SK-N-SH (cell line): ENCODE data around the gene TMEM131. TPM values are rescaled to one million over a fixed set of nuclear protein-coding genes. Genes with fewer than 3 reads are reported as not detected.
A peak's percentile ranks its signal among the peaks of the same experiment; 100 is the strongest.

Experiments used
- CTCF ChIA-PET: fragments of 300-600, 350-600 bp; formaldehyde crosslinking; extraction: SDS; loops from one replicate; lab custom pipeline; 2021; lab: Yijun Ruan, JAX
- POLR2A ChIA-PET: fragments of 350-600 bp; sonication (Branson Sonifier 250); formaldehyde crosslinking; extraction: SDS; loops from one replicate; lab custom pipeline; 2020; ENCODE audit warnings: antibody characterized with exemption, inconsistent platforms; lab: Yijun Ruan, JAX
- DNase-seq: peaks from one replicate; pipeline ENCODE4 v3.0.0; 2012
- H2AFZ ChIP-seq: fragments of 200-600 bp; sonication (generic); 2 replicates; pipeline ENCODE4 v1.8.1; 2016; ENCODE audit warnings: antibody characterized with exemption, mild to moderate bottlenecking, low read depth
- H3F3A ChIP-seq: fragments of 200-600 bp; sonication (generic); replicated peaks from 2 replicates; pipeline ENCODE3; 2016; ENCODE audit warnings: antibody characterized with exemption, mild to moderate bottlenecking; ENCODE audit not compliant: insufficient read depth
- H3K27ac ChIP-seq, 2 experiments: fragments of 200-500 bp in 1 of 2; fragments of 200-600 bp in 1 of 2; sonication (Bioruptor generic) in 1 of 2; sonication (generic), shearing (Covaris generic) in 1 of 2; 2 replicates each; pipeline versions ENCODE4 v1.5.1 to v1.6.1; 2014 to 2016; ENCODE audit warnings: low read depth in 2 of 2, inconsistent platforms in 1 of 2, low read length in 1 of 2, mild to moderate bottlenecking in 1 of 2, mixed read lengths in 1 of 2
- H3K27me3 ChIP-seq: fragments of 200-600 bp; sonication (generic), shearing (Covaris generic); 2 replicates; pipeline ENCODE4 v1.6.1; 2016; ENCODE audit warnings: mixed run types; ENCODE audit not compliant: insufficient read depth
- H3K36me3 ChIP-seq, 2 experiments: fragments of 200-500 bp in 1 of 2; fragments of 200-600 bp in 1 of 2; sonication (Bioruptor generic) in 1 of 2; sonication (generic) in 1 of 2; replicated peaks in 1 of 2; 2 replicates each; pipeline versions ENCODE3 to v1.5.1; 2014 to 2016; ENCODE audit warnings: low read length in 1 of 2, mild to moderate bottlenecking in 1 of 2; ENCODE audit not compliant: insufficient read depth in 2 of 2, control insufficient read depth in 1 of 2
- H3K4me1 ChIP-seq, 2 experiments: fragments of 200-500 bp in 1 of 2; fragments of 200-600 bp in 1 of 2; sonication (Bioruptor generic) in 1 of 2; sonication (generic), shearing (Covaris generic) in 1 of 2; 2 replicates each; pipeline versions ENCODE4 v1.5.1 to v1.6.1; 2014 to 2016; ENCODE audit warnings: low read depth in 1 of 2, low read length in 1 of 2, mixed run types in 1 of 2; ENCODE audit not compliant: insufficient read depth in 2 of 2, control insufficient read depth in 1 of 2
- H3K4me2 ChIP-seq: fragments of 200-600 bp; sonication (generic), shearing (Covaris generic); 2 replicates; pipeline ENCODE4 v1.6.1; 2017; ENCODE audit warnings: mixed run types
- H3K4me3 ChIP-seq, 2 experiments: fragments of 200-500 bp in 1 of 2; fragments of 200-600 bp in 1 of 2; sonication (Bioruptor generic) in 1 of 2; sonication (generic), shearing (Covaris generic) in 1 of 2; 2 replicates each; pipeline versions ENCODE4 v1.5.1 to v1.8.1; 2014 to 2016; ENCODE audit warnings: low read depth in 2 of 2, inconsistent platforms in 1 of 2, low read length in 1 of 2, mild to moderate bottlenecking in 1 of 2, mixed read lengths in 1 of 2, moderate library complexity in 1 of 2
- H3K79me2 ChIP-seq: fragments of 200-600 bp; sonication (generic); 2 replicates; pipeline ENCODE4 v1.8.1; 2017; ENCODE audit warnings: mild to moderate bottlenecking; ENCODE audit not compliant: insufficient read depth
- H3K9ac ChIP-seq: fragments of 200-600 bp; sonication (generic); 2 replicates; pipeline ENCODE4 v1.6.1; 2017; ENCODE audit warnings: mixed run types
- H3K9me2 ChIP-seq: fragments of 200-600 bp; sonication (generic); 2 replicates; pipeline ENCODE4 v1.6.1; 2017; ENCODE audit warnings: mixed run types
- H3K9me3 ChIP-seq: fragments of 200-600 bp; sonication (generic); 2 replicates; pipeline ENCODE4 v1.6.1; 2017; ENCODE audit warnings: mixed run types, mild to moderate bottlenecking, moderate library complexity
- H4K20me1 ChIP-seq: fragments of 200-600 bp; sonication (generic); 2 replicates; pipeline ENCODE4 v1.6.1; 2017; ENCODE audit warnings: mild to moderate bottlenecking, mixed run types; ENCODE audit not compliant: insufficient read depth
- FOXJ3 ChIP-seq: sonication (generic); formaldehyde crosslinking; IDR thresholded peaks from 2 replicates; pipeline ENCODE4 v1.5.1; 2020; ENCODE audit warnings: mild to moderate bottlenecking, missing genetic modification reagents
- FOXM1 ChIP-seq: IDR thresholded peaks from 2 replicates; pipeline ENCODE4 v1.4.0; 2012; ENCODE audit warnings: low read depth, mild to moderate bottlenecking
- GATA2 ChIP-seq: sonication (generic); formaldehyde crosslinking; IDR thresholded peaks from 2 replicates; pipeline ENCODE4 v1.5.0; 2020; ENCODE audit warnings: mild to moderate bottlenecking, missing genetic modification reagents
- MXI1 ChIP-seq: IDR thresholded peaks from 2 replicates; pipeline ENCODE4 v1.6.1; 2012; ENCODE audit warnings: mild to moderate bottlenecking, low read depth, low read length, improper control_type of control experiment
- NFIC ChIP-seq: IDR thresholded peaks from 2 replicates; pipeline ENCODE4 v1.4.0; 2012; ENCODE audit warnings: borderline replicate concordance
- RCOR1 ChIP-seq: fragments of 150-350 bp; IDR thresholded peaks from 2 replicates; pipeline ENCODE4 v1.6.1; 2017; ENCODE audit warnings: antibody characterized with exemption, low read length
- REST ChIP-seq: IDR thresholded peaks from 2 replicates; pipeline ENCODE4 v1.6.1; 2012; ENCODE audit warnings: mild to moderate bottlenecking, low read depth, low read length, moderate library complexity
- TCF12 ChIP-seq: IDR thresholded peaks from 2 replicates; pipeline ENCODE4 v1.4.0; 2012
- WGBS: methylation state at CpG from one replicate; pipeline ENCODE4 v1.1.6; 2017; ENCODE audit warnings: low lambda C conversion rate; 5-methylcytosine and 5-hydroxymethylcytosine counted together
- polyA plus RNA-seq, 3 experiments: library from polyadenylated mRNA; depleted of rRNA; stranded (reverse); fragments of >200 nt; gene quantifications; 2 replicates each; pipeline ENCODE4 v1.2.3, GENCODE V29; 2012
- TF ChIP-seq, protein P1 (sequence below): IDR thresholded peaks from 2 replicates; pipeline ENCODE4 v1.4.0; 2012; ENCODE audit warnings: low read depth, borderline replicate concordance

Gene TMEM131
- polyA plus RNA-seq, 1 of the 3 experiments (the other 2 are of a cell fraction): 9.1 TPM

DNA sequence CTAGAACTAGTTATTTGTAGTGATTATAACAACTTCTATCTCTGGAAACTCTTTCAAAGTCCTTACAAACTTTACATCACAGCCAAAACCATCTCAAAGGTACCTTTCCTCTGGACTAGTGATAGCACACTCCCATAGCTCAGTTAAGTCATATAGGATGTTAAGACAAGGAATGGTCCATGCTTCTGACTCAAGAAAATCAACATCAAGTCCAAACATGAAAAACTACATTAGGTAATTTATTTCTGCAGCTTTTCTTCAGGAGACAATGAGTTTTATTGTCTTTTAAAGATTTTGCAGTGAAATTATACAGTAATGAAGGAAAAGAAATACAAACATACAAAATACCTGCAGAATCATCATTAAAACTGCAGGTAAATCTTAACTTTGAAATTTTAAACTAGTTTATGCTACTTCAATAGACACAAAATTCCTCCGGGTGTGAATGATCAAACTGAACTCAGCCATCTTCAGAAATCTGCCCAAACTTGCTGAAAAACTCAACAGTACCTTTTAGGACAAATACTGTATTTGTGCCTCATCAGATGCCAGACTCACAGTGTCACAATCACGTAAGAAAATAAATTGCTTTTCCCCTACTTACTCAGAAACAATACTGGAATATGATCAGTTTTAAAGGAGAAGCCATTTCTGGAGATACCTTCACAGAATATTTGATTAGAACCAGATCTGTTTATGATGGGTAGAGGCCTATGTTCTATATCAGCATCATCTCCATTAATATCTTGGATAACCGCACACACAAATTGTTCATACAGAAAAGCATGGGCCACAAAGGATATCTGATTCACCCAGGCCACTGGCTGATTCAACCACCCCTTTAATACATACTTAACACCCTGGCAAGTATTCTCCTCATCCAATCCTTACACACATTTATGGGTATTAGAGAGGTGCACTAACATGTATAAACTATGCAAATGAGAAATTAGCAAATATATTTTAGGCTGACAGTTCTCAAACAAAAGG, 2.6 kb downstream of the TMEM131 start:
- H3K4me3 ChIP-seq: peak overlapping the region; percentile 92 to 93; a peak in 3 of 4 replicates
- H3K9ac ChIP-seq: no peak overlapping the region
- 0 out of 2 replicates have a peak, but pooled peaks cover 5% of the 10 kb centered on the region for H3K9me3 ChIP-seq
- no peaks in the 10 kb centered on the region for H3K9me2 ChIP-seq
- DNase-seq: no peak
- peaks cover 5 to 20% of the 10 kb centered on the region in 2 experiments; a peak in 3 of 4 replicates for H3K4me1 ChIP-seq
- H3F3A ChIP-seq: no peaks in the 10 kb centered on the region
- 75% methylated on average over 3 of the region's 3 CpGs for WGBS
- no peaks in the 10 kb centered on the region for H3K36me3 ChIP-seq
- H3K4me2 ChIP-seq: peak overlapping the region; percentile 75
- H3K27ac ChIP-seq: no peak overlapping the region
- CTCF ChIA-PET: no interaction called here
- peaks cover 70% of the 10 kb centered on the region for H3K79me2 ChIP-seq
- TF ChIP-seq TCF12 (peak; percentile 26; the same call in 1 of the 2 replicates), MXI1 (no peak)
- no peak overlapping the region for H2AFZ ChIP-seq
- H3K27me3 ChIP-seq: no peaks in the 10 kb centered on the region
- POLR2A ChIA-PET: no interaction called here
- H4K20me1 ChIP-seq: peaks cover 39% of the 10 kb centered on the region

GRCh38 chr2:97991081-97991856, 4.5 kb downstream of the TMEM131 start:
- no peak overlapping the region for H3K4me2 ChIP-seq
- no peak overlapping the region for H3K4me3 ChIP-seq
- H3K9ac ChIP-seq: no peak overlapping the region
- H3K4me1 ChIP-seq: peaks cover 5 to 15% of the 10 kb centered on the region in 2 experiments; a peak in 3 of 4 replicates
- H3K9me3 ChIP-seq: 0 out of 2 replicates have a peak, but pooled peaks cover 9% of the 10 kb centered on the region
- no peak for DNase-seq
- no peak overlapping the region for H2AFZ ChIP-seq
- H3K27ac ChIP-seq: no peak overlapping the region
- CTCF ChIA-PET: no interaction called here
- WGBS: 93% methylated on average over 7 of the region's 7 CpGs
- no peaks in the 10 kb centered on the region for H3F3A ChIP-seq
- peaks cover 88% of the 10 kb centered on the region for H3K79me2 ChIP-seq
- POLR2A ChIA-PET: no interaction called here
- TF ChIP-seq RCOR1 (no peak), FOXM1 (no peak), MXI1 (no peak)
- H3K27me3 ChIP-seq: no peaks in the 10 kb centered on the region
- H4K20me1 ChIP-seq: peaks cover 45% of the 10 kb centered on the region
- no peaks in the 10 kb centered on the region for H3K9me2 ChIP-seq
- H3K36me3 ChIP-seq: no peaks in the 10 kb centered on the region

DNA sequence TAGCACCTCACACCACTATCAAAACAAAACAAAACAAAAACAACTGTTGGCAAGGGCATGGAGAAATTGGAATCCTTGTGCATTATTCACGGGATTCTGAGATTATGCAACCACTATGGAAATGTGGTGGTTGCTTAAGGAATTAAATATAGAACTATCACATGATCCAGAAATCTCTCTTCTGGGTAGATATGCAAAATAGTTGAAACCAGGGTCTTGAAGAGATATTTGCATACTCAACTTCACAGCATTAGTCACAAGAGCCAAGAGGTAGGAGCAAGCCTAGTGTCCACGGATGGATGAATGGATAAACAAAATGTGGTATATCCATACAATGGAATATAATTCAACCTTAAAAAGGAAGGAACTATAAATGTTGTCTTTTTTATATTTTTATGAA, 7.0 kb downstream of the TMEM131 start:
- peaks cover 97% of the 10 kb centered on the region for H3K79me2 ChIP-seq
- H3K9me2 ChIP-seq: no peaks in the 10 kb centered on the region
- no peaks in the 10 kb centered on the region for H3F3A ChIP-seq
- peaks cover 45% of the 10 kb centered on the region for H4K20me1 ChIP-seq
- 0 out of 2 replicates have a peak, but pooled peaks cover 9% of the 10 kb centered on the region for H3K9me3 ChIP-seq
- WGBS: 76% methylated on average over 2 of the region's 2 CpGs
- TF ChIP-seq, protein P1, sequence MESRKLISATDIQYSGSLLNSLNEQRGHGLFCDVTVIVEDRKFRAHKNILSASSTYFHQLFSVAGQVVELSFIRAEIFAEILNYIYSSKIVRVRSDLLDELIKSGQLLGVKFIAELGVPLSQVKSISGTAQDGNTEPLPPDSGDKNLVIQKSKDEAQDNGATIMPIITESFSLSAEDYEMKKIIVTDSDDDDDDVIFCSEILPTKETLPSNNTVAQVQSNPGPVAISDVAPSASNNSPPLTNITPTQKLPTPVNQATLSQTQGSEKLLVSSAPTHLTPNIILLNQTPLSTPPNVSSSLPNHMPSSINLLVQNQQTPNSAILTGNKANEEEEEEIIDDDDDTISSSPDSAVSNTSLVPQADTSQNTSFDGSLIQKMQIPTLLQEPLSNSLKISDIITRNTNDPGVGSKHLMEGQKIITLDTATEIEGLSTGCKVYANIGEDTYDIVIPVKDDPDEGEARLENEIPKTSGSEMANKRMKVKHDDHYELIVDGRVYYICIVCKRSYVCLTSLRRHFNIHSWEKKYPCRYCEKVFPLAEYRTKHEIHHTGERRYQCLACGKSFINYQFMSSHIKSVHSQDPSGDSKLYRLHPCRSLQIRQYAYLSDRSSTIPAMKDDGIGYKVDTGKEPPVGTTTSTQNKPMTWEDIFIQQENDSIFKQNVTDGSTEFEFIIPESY: no peak
- TF ChIP-seq REST (no peak), NFIC (no peak), GATA2 (CRISPR knock-in tag) (no peak), FOXJ3 (CRISPR knock-in tag) (no peak)
- TF ChIP-seq, all 33 proteins: peak for 0
- DNase-seq: no peak
- Histone ChIP-seq H3K4me1 (peaks cover 2 to 9% of the 10 kb centered on the region in 2 experiments; a peak in 3 of 4 replicates), H3K9ac (no peak overlapping the region), H2AFZ (no peak overlapping the region), H3K4me2 (no peak overlapping the region), H3K4me3 (no peak overlapping the region), H3K27ac (no peak overlapping the region), H3K27me3 (no peaks in the 10 kb centered on the region), H3K36me3 (peaks cover 0 to 3% of the 10 kb centered on the region in 2 experiments)
- CTCF ChIA-PET: no interaction called here
- POLR2A ChIA-PET: no interaction called here
